ENCODE results near the gene GRIN2C.
A peak's percentile ranks its signal among the peaks of the same experiment; 100 is the strongest.

The GRIN2C gene

DNA sequence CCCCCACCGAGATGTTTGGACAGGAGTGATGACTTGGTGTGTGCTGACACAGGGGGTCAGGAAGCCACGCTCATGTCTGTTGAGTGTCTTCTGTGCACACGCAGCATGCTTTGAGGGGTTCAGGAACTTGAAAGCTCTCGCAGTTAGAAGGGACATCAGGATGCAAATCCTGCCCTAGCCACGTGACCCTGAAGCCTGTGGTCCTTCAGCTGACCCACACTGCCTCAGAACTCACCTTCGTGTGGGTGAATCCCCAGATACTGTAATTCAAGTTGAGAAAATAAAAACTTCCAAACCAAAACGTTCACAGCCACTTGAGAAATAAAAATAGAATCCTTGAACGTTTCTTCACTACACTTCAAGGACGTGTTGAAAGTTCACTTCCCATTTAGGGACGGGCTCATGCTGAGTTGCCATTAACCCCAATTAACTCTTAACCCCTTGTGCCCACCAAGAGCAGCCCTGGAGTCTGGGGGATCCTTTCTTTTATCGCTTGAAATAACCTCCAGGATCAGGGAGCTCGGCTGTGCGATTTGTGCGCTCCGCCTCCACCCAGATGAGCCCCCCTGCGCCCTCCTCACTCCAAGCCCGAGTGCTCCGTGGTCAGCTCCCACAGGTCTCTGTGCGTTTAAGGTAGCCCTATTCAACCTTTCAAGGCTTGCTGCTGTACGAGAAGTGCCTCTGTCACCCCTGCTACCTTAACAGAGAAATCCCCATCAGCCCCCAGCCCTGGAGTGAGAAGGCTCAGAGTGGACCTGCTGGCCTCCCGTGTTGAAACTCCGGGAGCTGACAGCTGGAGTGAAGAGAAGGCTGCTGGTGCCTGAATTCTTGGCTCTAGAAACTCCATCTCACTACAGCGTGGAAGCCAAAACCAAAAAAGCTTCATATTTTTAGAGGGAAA, 47.3 kb downstream of the GRIN2C start:
- Histone ChIP-seq H3K9me3 (ENCODE audit: control extremely low read depth in 1 of 5, control insufficient read depth in 4 of 5, insufficient read depth in 2 of 5, low read depth in 1 of 5, low read length in 4 of 5) (no peaks in the 10 kb centered on the region), H3K36me3 (ENCODE audit: control insufficient read depth in 4 of 4, insufficient read depth in 4 of 4, low read length in 3 of 4) (peaks cover 0 to 29% (median 4%) of the 10 kb centered on the region in 4 experiments), H3K4me3 (ENCODE audit: control insufficient read depth in 1 of 7, extremely low read depth in 1 of 7, insufficient read depth in 4 of 7, low read depth in 2 of 7, low read length in 6 of 7) (no peak overlapping the region), H3K4me1 (ENCODE audit: control extremely low read depth in 1 of 4, control insufficient read depth in 4 of 4, insufficient read depth in 4 of 4, low read length in 3 of 4) (peaks cover 0 to 22% (median 20%) of the 10 kb centered on the region in 4 experiments), H3K27ac (ENCODE audit: insufficient read depth in 1 of 2, low read depth in 1 of 2, low read length in 2 of 2, poor library complexity in 1 of 2, severe bottlenecking in 2 of 2) (no peak overlapping the region), H3K27me3 (replicated peaks in 2 of 5; ENCODE audit: control insufficient read depth in 4 of 5, insufficient read depth in 5 of 5, low read length in 4 of 5) (peaks cover 0 to 4% (median 2%) of the 10 kb centered on the region in 5 experiments)
- 89% methylated on average over 18 of the region's 23 CpGs for WGBS (ENCODE audit: insufficient coverage)
- ChIA-PET POLR2A (no interaction called here), CTCF (interaction anchor here (0.9 to 10.3 kb wide), 5 partner anchors 11 to 54 kb away, joined by 3 to 66 read pairs (median 4); no protein-coding TSS in a partner anchor)
- DNase-seq: no peak

DNA sequence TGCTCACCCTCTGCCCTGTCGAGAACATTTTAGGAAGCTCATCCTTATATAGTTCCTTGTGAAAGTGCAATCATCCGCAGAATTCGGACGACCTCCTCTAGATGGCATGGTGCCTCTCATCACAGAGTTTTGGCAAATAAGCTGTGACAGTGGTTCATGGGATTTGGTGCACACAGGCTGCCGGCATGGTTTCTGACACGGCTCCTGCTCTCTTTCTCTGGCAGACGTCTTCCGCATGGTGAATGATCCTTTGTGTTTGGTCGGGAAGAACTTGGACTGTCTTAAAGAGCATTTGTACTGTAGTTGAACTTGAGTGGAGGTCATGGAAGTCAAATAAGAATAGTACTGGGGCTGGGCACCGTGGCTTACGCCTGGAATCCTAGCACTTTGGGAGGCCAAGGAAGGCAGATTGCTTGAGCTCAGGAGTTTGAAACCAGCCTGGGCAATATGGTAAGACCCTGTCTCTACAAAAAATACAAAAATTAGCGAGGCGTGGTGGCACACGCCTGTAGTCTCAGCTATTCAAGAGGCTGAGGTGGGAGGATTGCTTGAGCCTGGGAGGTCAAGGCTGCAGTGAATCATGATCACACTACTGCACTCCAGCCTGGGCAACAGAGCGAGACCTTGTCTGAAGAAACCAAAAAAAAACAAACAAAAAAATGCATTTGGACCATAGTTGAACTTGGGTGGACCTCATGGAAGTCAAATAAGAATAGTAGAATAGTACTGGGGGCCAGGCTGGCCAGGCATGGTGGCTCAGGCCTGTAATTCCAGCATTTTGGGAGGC, 48.8 kb downstream of the GRIN2C start:
- no peak for DNase-seq
- POLR2A ChIA-PET: interaction anchor here (0.6 kb wide), 1 partner anchor 67 kb away, joined by 3 read pairs; no protein-coding TSS in a partner anchor
- Histone ChIP-seq H3K4me1 (ENCODE audit: control extremely low read depth in 1 of 4, control insufficient read depth in 4 of 4, insufficient read depth in 4 of 4, low read length in 3 of 4) (peaks cover 0 to 22% (median 19%) of the 10 kb centered on the region in 4 experiments), H3K9me3 (ENCODE audit: control extremely low read depth in 1 of 5, control insufficient read depth in 4 of 5, insufficient read depth in 2 of 5, low read depth in 1 of 5, low read length in 4 of 5) (no peaks in the 10 kb centered on the region), H3K36me3 (ENCODE audit: control insufficient read depth in 4 of 4, insufficient read depth in 4 of 4, low read length in 3 of 4) (peaks cover 0 to 23% (median 4%) of the 10 kb centered on the region in 4 experiments), H3K27ac (ENCODE audit: insufficient read depth in 1 of 2, low read depth in 1 of 2, low read length in 2 of 2, poor library complexity in 1 of 2, severe bottlenecking in 2 of 2) (no peak overlapping the region), H3K4me3 (ENCODE audit: control insufficient read depth in 1 of 7, extremely low read depth in 1 of 7, insufficient read depth in 4 of 7, low read depth in 2 of 7, low read length in 6 of 7) (no peak overlapping the region), H3K27me3 (replicated peaks in 2 of 5; ENCODE audit: control insufficient read depth in 4 of 5, insufficient read depth in 5 of 5, low read length in 4 of 5) (peaks cover 0 to 4% (median 3%) of the 10 kb centered on the region in 5 experiments)
- WGBS (ENCODE audit: insufficient coverage): 95% methylated on average over 14 of the region's 15 CpGs
- CTCF ChIA-PET: interaction anchor here (1.1 to 10.3 kb wide), 3 partner anchors 9 to 19 kb away, joined by 3 to 66 read pairs (median 3); no protein-coding TSS in a partner anchor

DNA sequence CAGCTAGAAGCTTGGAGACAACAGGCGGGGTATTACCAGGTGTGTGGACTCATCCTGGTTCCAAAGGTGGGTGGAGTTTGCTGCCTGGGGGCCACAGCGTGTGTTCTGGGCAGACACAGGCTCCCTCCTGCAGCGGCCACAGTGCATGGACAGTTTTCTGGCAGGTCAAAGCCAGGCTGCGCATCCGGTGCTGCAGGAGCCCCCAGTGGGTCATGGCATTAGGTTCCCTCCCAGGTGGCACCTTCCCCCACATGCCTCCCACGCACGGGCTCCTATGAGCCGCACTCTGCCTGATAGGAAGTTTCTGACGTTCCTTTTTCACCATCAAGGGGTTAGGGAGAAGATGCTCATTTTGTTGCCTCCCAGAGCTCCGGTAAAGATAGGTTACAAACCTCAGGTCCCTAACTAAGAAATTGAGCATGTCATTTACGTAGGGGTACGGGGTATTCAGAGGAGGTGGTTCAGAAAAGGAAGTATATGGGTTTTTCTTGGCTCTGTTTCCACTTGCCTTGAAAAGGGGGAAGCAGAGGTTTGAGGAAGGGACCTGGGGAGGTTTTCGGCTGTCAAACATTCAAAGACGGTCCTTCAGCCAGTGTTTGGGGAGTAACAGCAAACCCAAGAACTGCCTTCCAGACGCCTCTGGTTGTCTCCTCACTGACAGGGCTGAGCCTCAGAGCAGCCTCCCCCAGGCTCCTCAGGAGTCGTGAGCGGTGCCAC, 50.8 kb downstream of the GRIN2C start:
- no peak overlapping the region for H3K27ac ChIP-seq (ENCODE audit: insufficient read depth in 1 of 2, low read depth in 1 of 2, low read length in 2 of 2, poor library complexity in 1 of 2, severe bottlenecking in 2 of 2)
- no peak overlapping the region for H3K4me3 ChIP-seq (ENCODE audit: control insufficient read depth in 1 of 7, extremely low read depth in 1 of 7, insufficient read depth in 4 of 7, low read depth in 2 of 7, low read length in 6 of 7)
- no peaks in the 10 kb centered on the region for H3K9me3 ChIP-seq (ENCODE audit: control extremely low read depth in 1 of 5, control insufficient read depth in 4 of 5, insufficient read depth in 2 of 5, low read depth in 1 of 5, low read length in 4 of 5)
- POLR2A ChIA-PET: interaction anchor here (0.6 kb wide), 1 partner anchor 49 kb away, joined by 3 read pairs; no protein-coding TSS in a partner anchor
- CTCF ChIA-PET: interaction anchor here (1.4 to 10.3 kb wide), 7 partner anchors 10 to 152 kb away, joined by 3 to 66 read pairs (median 4); no protein-coding TSS in a partner anchor
- peaks cover 0 to 7% (median 3%) of the 10 kb centered on the region in 5 experiments for H3K27me3 ChIP-seq (replicated peaks in 2 of 5; ENCODE audit: control insufficient read depth in 4 of 5, insufficient read depth in 5 of 5, low read length in 4 of 5)
- WGBS (ENCODE audit: insufficient coverage): 43% methylated on average over 17 of the region's 17 CpGs
- peak in 2 of 3 donors; percentile 66 to 67 for DNase-seq
- H3K36me3 ChIP-seq (ENCODE audit: control insufficient read depth in 4 of 4, insufficient read depth in 4 of 4, low read length in 3 of 4): peaks cover 0 to 25% (median 9%) of the 10 kb centered on the region in 4 experiments
- peaks cover 0 to 22% (median 16%) of the 10 kb centered on the region in 4 experiments for H3K4me1 ChIP-seq (ENCODE audit: control extremely low read depth in 1 of 4, control insufficient read depth in 4 of 4, insufficient read depth in 4 of 4, low read length in 3 of 4)

DNA sequence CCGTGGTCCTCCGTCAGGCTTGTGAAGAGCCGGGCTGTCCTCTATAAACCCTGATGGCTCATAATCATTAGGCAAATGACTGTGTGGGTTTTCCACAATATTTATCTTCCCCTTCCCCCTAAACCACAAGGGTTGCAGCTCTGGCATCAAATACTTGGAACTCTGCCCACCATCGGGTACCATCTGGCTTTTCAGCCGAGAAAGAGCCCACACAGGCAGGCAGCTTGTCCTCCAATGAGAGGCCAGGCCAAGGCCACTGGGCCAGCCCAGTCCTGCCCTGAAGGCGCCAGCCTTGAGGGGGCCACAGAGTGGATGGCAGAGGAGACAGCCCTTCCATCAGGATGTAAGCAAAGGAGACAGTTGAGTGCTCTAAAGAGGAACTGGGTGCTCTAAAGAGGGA, 51.8 kb downstream of the GRIN2C start:
- peak; percentile 33 to 70 (median 69) for DNase-seq
- Histone ChIP-seq H3K36me3 (ENCODE audit: control insufficient read depth in 4 of 4, insufficient read depth in 4 of 4, low read length in 3 of 4) (peaks cover 0 to 22% (median 9%) of the 10 kb centered on the region in 4 experiments), H3K9me3 (ENCODE audit: control extremely low read depth in 1 of 5, control insufficient read depth in 4 of 5, insufficient read depth in 2 of 5, low read depth in 1 of 5, low read length in 4 of 5) (no peaks in the 10 kb centered on the region), H3K27ac (ENCODE audit: insufficient read depth in 1 of 2, low read depth in 1 of 2, low read length in 2 of 2, poor library complexity in 1 of 2, severe bottlenecking in 2 of 2) (no peak overlapping the region), H3K27me3 (replicated peaks in 2 of 5; ENCODE audit: control insufficient read depth in 4 of 5, insufficient read depth in 5 of 5, low read length in 4 of 5) (peaks cover 0 to 7% (median 3%) of the 10 kb centered on the region in 5 experiments), H3K4me3 (ENCODE audit: control insufficient read depth in 1 of 7, extremely low read depth in 1 of 7, insufficient read depth in 4 of 7, low read depth in 2 of 7, low read length in 6 of 7) (no peak overlapping the region), H3K4me1 (ENCODE audit: control extremely low read depth in 1 of 4, control insufficient read depth in 4 of 4, insufficient read depth in 4 of 4, low read length in 3 of 4) (peaks cover 0 to 22% (median 16%) of the 10 kb centered on the region in 4 experiments)
- ChIA-PET CTCF (interaction anchor here (1.4 to 10.3 kb wide), 4 partner anchors 11 to 152 kb away, joined by 3 to 66 read pairs (median 14); no protein-coding TSS in a partner anchor), POLR2A (interaction anchor here (0.6 kb wide), 2 partner anchors 48 to 74 kb away, joined by 3 read pairs; no protein-coding TSS in a partner anchor)
- WGBS (ENCODE audit: insufficient coverage): 18% methylated on average over 6 of the region's 6 CpGs

DNA sequence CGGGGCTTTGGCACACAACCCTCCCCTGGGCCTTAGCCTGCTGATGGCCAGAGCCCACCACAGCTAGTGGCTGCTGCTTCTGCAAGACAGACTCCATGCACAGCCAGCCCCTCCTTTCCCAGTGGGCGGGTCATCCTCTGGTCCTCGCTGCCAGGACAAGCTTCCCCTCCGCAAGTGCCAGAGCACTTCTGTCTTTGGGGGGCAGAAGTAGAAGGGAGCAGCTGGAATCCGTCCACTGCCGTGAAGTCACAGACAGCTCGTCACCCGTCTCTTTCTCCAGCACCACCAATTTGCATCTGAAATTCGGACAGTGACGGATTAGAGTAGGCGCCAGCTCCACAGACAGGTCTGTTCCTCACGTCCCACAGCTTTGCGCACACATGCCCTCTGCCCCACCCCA, 52.2 kb downstream of the GRIN2C start:
- peaks cover 0 to 18% (median 7%) of the 10 kb centered on the region in 4 experiments for H3K36me3 ChIP-seq (ENCODE audit: control insufficient read depth in 4 of 4, insufficient read depth in 4 of 4, low read length in 3 of 4)
- no peak overlapping the region for H3K27ac ChIP-seq (ENCODE audit: insufficient read depth in 1 of 2, low read depth in 1 of 2, low read length in 2 of 2, poor library complexity in 1 of 2, severe bottlenecking in 2 of 2)
- WGBS (ENCODE audit: insufficient coverage): 84% methylated on average over 11 of the region's 13 CpGs
- POLR2A ChIA-PET: interaction anchor here (0.6 kb wide), 1 partner anchor 74 kb away, joined by 3 read pairs; no protein-coding TSS in a partner anchor
- peaks cover 0 to 7% (median 3%) of the 10 kb centered on the region in 5 experiments for H3K27me3 ChIP-seq (replicated peaks in 2 of 5; ENCODE audit: control insufficient read depth in 4 of 5, insufficient read depth in 5 of 5, low read length in 4 of 5)
- H3K4me3 ChIP-seq (ENCODE audit: control insufficient read depth in 1 of 7, extremely low read depth in 1 of 7, insufficient read depth in 4 of 7, low read depth in 2 of 7, low read length in 6 of 7): no peak overlapping the region
- H3K9me3 ChIP-seq (ENCODE audit: control extremely low read depth in 1 of 5, control insufficient read depth in 4 of 5, insufficient read depth in 2 of 5, low read depth in 1 of 5, low read length in 4 of 5): no peaks in the 10 kb centered on the region
- peaks cover 0 to 22% (median 16%) of the 10 kb centered on the region in 4 experiments for H3K4me1 ChIP-seq (ENCODE audit: control extremely low read depth in 1 of 4, control insufficient read depth in 4 of 4, insufficient read depth in 4 of 4, low read length in 3 of 4)
- no peak for DNase-seq
- CTCF ChIA-PET: interaction anchor here (1.2 to 10.3 kb wide), 6 partner anchors 8 to 153 kb away, joined by 3 to 66 read pairs (median 4); no protein-coding TSS in a partner anchor

DNA sequence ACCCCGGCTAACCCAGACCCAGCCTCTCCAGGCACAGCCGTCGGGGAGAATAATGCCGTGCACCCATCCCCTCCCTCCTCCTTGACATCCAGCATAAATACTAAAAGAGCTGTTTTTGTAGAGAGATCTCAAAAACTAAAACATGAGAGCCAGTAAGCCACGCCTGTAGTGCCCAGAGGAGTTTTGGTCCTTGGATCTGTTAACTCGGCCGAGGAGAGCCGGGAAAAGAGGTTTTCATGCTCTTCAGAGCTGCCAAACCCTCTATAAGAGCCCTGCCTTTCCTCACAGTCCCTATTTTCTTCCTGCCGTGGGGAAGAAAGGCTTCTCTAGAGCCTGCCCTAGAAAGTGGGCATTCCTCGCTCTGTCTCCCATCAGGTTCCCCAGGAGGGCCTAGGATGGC, 53.4 kb downstream of the GRIN2C start:
- H3K27me3 ChIP-seq (replicated peaks in 2 of 5; ENCODE audit: control insufficient read depth in 4 of 5, insufficient read depth in 5 of 5, low read length in 4 of 5): peaks cover 0 to 7% (median 3%) of the 10 kb centered on the region in 5 experiments
- ChIA-PET POLR2A (no interaction called here), CTCF (interaction anchor here (1.2 to 10.3 kb wide), 5 partner anchors 9 to 59 kb away, joined by 3 to 66 read pairs (median 5); no protein-coding TSS in a partner anchor)
- no peak overlapping the region for H3K4me3 ChIP-seq (ENCODE audit: control insufficient read depth in 1 of 7, extremely low read depth in 1 of 7, insufficient read depth in 4 of 7, low read depth in 2 of 7, low read length in 6 of 7)
- no peaks in the 10 kb centered on the region for H3K9me3 ChIP-seq (ENCODE audit: control extremely low read depth in 1 of 5, control insufficient read depth in 4 of 5, insufficient read depth in 2 of 5, low read depth in 1 of 5, low read length in 4 of 5)
- H3K27ac ChIP-seq (ENCODE audit: insufficient read depth in 1 of 2, low read depth in 1 of 2, low read length in 2 of 2, poor library complexity in 1 of 2, severe bottlenecking in 2 of 2): no peak overlapping the region
- H3K4me1 ChIP-seq (ENCODE audit: control extremely low read depth in 1 of 4, control insufficient read depth in 4 of 4, insufficient read depth in 4 of 4, low read length in 3 of 4): peaks cover 0 to 22% (median 16%) of the 10 kb centered on the region in 4 experiments
- no peak for DNase-seq
- H3K36me3 ChIP-seq (ENCODE audit: control insufficient read depth in 4 of 4, insufficient read depth in 4 of 4, low read length in 3 of 4): peaks cover 0 to 26% (median 10%) of the 10 kb centered on the region in 4 experiments
- WGBS (ENCODE audit: insufficient coverage): 99% methylated on average over 7 of the region's 10 CpGs

Measured in common myeloid progenitor, CD34-positive (primary cell).